ENCODE measurements around the gene MBTD1. TPM values are rescaled to one million over a fixed set of nuclear protein-coding genes. Genes with fewer than 3 reads are reported as not detected.

MBTD1 gene
- total and polyA plus RNA-seq, 9 of the 15 experiments (the other 6 are each of a cell fraction or from before 2014, with no cell fraction given), result 2.1 to 26.3 (median 13.3) TPM

DNA sequence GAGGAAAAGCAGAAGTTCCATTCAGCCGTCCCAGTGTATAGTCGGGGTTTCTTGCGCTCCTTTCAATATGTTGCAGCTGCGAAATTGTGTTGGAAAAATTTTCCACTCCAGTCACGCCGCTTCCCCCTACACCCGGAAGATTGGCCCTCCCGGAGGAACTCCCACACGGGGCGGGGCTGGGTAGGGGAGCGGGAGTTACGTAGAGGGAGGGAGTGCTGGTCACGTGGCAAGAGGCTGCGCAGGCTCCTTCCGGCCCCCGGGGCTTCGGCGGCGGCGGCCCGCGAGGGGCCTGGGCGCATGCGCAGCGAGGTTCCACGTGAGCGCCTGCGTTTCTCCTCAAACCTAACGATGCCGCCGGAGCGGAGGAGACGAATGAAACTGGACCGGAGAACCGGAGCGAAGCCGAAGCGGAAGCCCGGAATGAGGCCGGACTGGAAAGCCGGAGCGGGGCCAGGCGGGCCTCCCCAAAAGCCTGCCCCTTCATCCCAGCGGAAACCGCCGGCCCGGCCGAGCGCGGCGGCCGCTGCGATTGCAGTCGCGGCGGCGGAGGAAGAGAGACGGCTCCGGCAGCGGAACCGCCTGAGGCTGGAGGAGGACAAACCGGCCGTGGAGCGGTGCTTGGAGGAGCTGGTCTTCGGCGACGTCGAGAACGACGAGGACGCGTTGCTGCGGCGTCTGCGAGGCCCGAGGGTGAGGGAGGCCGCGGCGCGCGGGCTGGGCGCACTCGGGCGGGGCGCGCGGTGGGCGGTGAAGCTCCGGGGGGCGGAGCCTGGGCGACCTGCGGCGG, 581 bp upstream of the MBTD1 start, which contains the start of gene UTP18 (continued):
- TF ChIP-seq, protein P1, sequence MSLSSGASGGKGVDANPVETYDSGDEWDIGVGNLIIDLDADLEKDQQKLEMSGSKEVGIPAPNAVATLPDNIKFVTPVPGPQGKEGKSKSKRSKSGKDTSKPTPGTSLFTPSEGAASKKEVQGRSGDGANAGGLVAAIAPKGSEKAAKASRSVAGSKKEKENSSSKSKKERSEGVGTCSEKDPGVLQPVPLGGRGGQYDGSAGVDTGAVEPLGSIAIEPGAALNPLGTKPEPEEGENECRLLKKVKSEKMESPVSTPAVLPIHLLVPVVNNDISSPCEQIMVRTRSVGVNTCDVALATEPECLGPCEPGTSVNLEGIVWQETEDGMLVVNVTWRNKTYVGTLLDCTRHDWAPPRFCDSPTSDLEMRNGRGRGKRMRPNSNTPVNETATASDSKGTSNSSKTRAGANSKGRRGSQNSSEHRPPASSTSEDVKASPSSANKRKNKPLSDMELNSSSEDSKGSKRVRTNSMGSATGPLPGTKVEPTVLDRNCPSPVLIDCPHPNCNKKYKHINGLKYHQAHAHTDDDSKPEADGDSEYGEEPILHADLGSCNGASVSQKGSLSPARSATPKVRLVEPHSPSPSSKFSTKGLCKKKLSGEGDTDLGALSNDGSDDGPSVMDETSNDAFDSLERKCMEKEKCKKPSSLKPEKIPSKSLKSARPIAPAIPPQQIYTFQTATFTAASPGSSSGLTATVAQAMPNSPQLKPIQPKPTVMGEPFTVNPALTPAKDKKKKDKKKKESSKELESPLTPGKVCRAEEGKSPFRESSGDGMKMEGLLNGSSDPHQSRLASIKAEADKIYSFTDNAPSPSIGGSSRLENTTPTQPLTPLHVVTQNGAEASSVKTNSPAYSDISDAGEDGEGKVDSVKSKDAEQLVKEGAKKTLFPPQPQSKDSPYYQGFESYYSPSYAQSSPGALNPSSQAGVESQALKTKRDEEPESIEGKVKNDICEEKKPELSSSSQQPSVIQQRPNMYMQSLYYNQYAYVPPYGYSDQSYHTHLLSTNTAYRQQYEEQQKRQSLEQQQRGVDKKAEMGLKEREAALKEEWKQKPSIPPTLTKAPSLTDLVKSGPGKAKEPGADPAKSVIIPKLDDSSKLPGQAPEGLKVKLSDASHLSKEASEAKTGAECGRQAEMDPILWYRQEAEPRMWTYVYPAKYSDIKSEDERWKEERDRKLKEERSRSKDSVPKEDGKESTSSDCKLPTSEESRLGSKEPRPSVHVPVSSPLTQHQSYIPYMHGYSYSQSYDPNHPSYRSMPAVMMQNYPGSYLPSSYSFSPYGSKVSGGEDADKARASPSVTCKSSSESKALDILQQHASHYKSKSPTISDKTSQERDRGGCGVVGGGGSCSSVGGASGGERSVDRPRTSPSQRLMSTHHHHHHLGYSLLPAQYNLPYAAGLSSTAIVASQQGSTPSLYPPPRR (CRISPR knock-in tag; IDR thresholded peaks at IDR 0.05; ENCODE audit: borderline replicate concordance), result peak; percentile 83; the same call in 1 of the 2 replicates
- TF ChIP-seq FOXP1 (CRISPR knock-in tag; IDR thresholded peaks at IDR 0.05) (no peak; the same call in 1 of the 2 replicates), L3MBTL2 (IDR thresholded peaks at IDR 0.05) (peak; percentile 98), GATAD2B (IDR thresholded peaks at IDR 0.05; ENCODE audit: borderline replicate concordance) (0 out of 2 replicates have a peak, but pooled peaks have one; percentile 46), BACH1 (tag; IDR thresholded peaks at IDR 0.05) (no peak), JUND (IDR thresholded peaks at IDR 0.05; ENCODE audit: borderline replicate concordance, low read depth, low read length) (peak; percentile 94), JUND (tag; IDR thresholded peaks at IDR 0.05; ENCODE audit: borderline replicate concordance, low read depth, low read length) (no peak; the same call in 2 of the 3 replicates), SMC3 (conservative IDR thresholded peaks at IDR 0.05; ENCODE audit: insufficient read depth, low read depth, low read length) (no peak), C11orf30 (IDR thresholded peaks at IDR 0.05; ENCODE audit: low read depth) (peak; percentile 2; the same call in 1 of the 2 replicates)
- TF ChIP-seq, protein P2, sequence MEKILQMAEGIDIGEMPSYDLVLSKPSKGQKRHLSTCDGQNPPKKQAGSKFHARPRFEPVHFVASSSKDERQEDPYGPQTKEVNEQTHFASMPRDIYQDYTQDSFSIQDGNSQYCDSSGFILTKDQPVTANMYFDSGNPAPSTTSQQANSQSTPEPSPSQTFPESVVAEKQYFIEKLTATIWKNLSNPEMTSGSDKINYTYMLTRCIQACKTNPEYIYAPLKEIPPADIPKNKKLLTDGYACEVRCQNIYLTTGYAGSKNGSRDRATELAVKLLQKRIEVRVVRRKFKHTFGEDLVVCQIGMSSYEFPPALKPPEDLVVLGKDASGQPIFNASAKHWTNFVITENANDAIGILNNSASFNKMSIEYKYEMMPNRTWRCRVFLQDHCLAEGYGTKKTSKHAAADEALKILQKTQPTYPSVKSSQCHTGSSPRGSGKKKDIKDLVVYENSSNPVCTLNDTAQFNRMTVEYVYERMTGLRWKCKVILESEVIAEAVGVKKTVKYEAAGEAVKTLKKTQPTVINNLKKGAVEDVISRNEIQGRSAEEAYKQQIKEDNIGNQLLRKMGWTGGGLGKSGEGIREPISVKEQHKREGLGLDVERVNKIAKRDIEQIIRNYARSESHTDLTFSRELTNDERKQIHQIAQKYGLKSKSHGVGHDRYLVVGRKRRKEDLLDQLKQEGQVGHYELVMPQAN (IDR thresholded peaks at IDR 0.05; ENCODE audit: borderline replicate concordance), result peak; percentile 34; the same call in 1 of the 2 replicates
- TF ChIP-seq, protein P3, sequence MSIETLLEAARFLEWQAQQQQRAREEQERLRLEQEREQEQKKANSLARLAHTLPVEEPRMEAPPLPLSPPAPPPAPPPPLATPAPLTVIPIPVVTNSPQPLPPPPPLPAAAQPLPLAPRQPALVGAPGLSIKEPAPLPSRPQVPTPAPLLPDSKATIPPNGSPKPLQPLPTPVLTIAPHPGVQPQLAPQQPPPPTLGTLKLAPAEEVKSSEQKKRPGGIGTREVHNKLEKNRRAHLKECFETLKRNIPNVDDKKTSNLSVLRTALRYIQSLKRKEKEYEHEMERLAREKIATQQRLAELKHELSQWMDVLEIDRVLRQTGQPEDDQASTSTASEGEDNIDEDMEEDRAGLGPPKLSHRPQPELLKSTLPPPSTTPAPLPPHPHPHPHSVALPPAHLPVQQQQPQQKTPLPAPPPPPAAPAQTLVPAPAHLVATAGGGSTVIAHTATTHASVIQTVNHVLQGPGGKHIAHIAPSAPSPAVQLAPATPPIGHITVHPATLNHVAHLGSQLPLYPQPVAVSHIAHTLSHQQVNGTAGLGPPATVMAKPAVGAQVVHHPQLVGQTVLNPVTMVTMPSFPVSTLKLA (conservative IDR thresholded peaks at IDR 0.05), result peak; percentile 97
- TF ChIP-seq, protein P4, sequence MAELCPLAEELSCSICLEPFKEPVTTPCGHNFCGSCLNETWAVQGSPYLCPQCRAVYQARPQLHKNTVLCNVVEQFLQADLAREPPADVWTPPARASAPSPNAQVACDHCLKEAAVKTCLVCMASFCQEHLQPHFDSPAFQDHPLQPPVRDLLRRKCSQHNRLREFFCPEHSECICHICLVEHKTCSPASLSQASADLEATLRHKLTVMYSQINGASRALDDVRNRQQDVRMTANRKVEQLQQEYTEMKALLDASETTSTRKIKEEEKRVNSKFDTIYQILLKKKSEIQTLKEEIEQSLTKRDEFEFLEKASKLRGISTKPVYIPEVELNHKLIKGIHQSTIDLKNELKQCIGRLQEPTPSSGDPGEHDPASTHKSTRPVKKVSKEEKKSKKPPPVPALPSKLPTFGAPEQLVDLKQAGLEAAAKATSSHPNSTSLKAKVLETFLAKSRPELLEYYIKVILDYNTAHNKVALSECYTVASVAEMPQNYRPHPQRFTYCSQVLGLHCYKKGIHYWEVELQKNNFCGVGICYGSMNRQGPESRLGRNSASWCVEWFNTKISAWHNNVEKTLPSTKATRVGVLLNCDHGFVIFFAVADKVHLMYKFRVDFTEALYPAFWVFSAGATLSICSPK (IDR thresholded peaks at IDR 0.05; ENCODE audit: borderline replicate concordance), result no peak
- TF ChIP-seq, protein P5, sequence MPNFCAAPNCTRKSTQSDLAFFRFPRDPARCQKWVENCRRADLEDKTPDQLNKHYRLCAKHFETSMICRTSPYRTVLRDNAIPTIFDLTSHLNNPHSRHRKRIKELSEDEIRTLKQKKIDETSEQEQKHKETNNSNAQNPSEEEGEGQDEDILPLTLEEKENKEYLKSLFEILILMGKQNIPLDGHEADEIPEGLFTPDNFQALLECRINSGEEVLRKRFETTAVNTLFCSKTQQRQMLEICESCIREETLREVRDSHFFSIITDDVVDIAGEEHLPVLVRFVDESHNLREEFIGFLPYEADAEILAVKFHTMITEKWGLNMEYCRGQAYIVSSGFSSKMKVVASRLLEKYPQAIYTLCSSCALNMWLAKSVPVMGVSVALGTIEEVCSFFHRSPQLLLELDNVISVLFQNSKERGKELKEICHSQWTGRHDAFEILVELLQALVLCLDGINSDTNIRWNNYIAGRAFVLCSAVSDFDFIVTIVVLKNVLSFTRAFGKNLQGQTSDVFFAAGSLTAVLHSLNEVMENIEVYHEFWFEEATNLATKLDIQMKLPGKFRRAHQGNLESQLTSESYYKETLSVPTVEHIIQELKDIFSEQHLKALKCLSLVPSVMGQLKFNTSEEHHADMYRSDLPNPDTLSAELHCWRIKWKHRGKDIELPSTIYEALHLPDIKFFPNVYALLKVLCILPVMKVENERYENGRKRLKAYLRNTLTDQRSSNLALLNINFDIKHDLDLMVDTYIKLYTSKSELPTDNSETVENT (CRISPR knock-in tag; IDR thresholded peaks at IDR 0.05), result peak; percentile 46; the same call in 1 of the 2 replicates
